H1 (cell line): ENCODE data around the gene ADGRA3. TPM values are rescaled to one million over a fixed set of nuclear protein-coding genes. Genes with fewer than 3 reads are reported as not detected.

Experiments used
- CHD1 ChIP-seq: IDR thresholded peaks from 2 replicates; pipeline ENCODE4 v1.6.1; 2012; ENCODE audit warnings: low read depth, low read length, improper control_type of control experiment
- EZH2 ChIP-seq: fragments of 200-600 bp; sonication (generic); IDR thresholded peaks from 2 replicates; pipeline ENCODE4 v1.7.1; 2012; ENCODE audit warnings: low read depth, mild to moderate bottlenecking, moderate library complexity, low read length, inconsistent platforms; ENCODE audit not compliant: severe bottlenecking
- SIRT6 ChIP-seq: IDR thresholded peaks from one replicate; pipeline ENCODE4 v1.7.1; 2012; ENCODE audit warnings: low read length, inconsistent platforms
- polyA plus RNA-seq, 7 experiments: library from polyadenylated mRNA; depleted of rRNA in 3 of 7; stranded (reverse) in 5 of 7; unstranded in 2 of 7; fragments of >200 nt in 5 of 7; fragments of 200-250 nt in 2 of 7; gene quantifications; 1 replicate in 5 of 7; 2 replicates in 1 of 7; 4 replicates in 1 of 7; pipeline versions ENCODE4 v1.2.1 to v1.2.3, GENCODE V29; 2011 to 2013; ENCODE audit warnings: missing spikeins in 2 of 7, mixed read lengths in 2 of 7
- total RNA-seq: library from RNA; stranded (reverse); fragmentation: NEBNext Ultra II Directional; extraction: Animal tissue kit (Norgen Biotek cat#: 25700); gene quantifications from 2 replicates; pipeline ENCODE4 v1.2.1, GENCODE V29; 2021

ADGRA3 gene
- total and polyA plus RNA-seq, 2 of the 8 experiments (the other 6 are each of a cell fraction or from before 2014, with no cell fraction given): 31.5 to 63.0 TPM

- no peak for TF ChIP-seq SIRT6
- TF ChIP-seq CHD1: no peak
- TF ChIP-seq EZH2: no peak
Observed at GRCh38 chr4:22420291-22420690, 95.6 kb downstream of the ADGRA3 start (continued).
